Neural progenitor cell (in vitro differentiated cells): ENCODE measurements around the gene GAB1. TPM values are rescaled to one million over a fixed set of nuclear protein-coding genes. Genes with fewer than 3 reads are reported as not detected.

Experiments
- DNase-seq: peaks from one replicate; pipeline ENCODE4 v3.0.0-alpha.2; 2016; ENCODE audit warnings: low spot score
- H2AFZ ChIP-seq: fragments of 200-600 bp; sonication (generic); replicated peaks from 2 replicates; pipeline ENCODE4 v1.6.1; 2016; ENCODE audit warnings: antibody characterized with exemption
- H3F3A ChIP-seq: fragments of 200-600 bp; sonication (generic); 2 replicates; pipeline ENCODE4 v1.6.1; 2016; ENCODE audit warnings: antibody characterized with exemption, low read depth
- H3K27ac ChIP-seq: fragments of 200-600 bp; sonication (generic); 2 replicates; pipeline ENCODE4 v1.5.1; 2016; ENCODE audit warnings: mild to moderate bottlenecking
- H3K27me3 ChIP-seq: fragments of 200-600 bp; sonication (generic); 2 replicates; pipeline ENCODE4 v1.6.1; 2016; ENCODE audit warnings: mild to moderate bottlenecking, moderate library complexity
- H3K36me3 ChIP-seq: fragments of 200-600 bp; sonication (generic); 2 replicates; pipeline ENCODE4 v1.5.1; 2016
- H3K4me1 ChIP-seq: fragments of 200-600 bp; sonication (generic); 2 replicates; pipeline ENCODE4 v1.6.1; 2016; ENCODE audit warnings: mixed run types
- H3K4me2 ChIP-seq: fragments of 200-600 bp; sonication (generic); 2 replicates; pipeline ENCODE4 v1.6.1; 2016
- H3K4me3 ChIP-seq: fragments of 200-600 bp; sonication (generic); 2 replicates; pipeline ENCODE4 v1.5.1; 2016
- H3K79me2 ChIP-seq: fragments of 200-600 bp; sonication (generic); 2 replicates; pipeline ENCODE4 v1.6.1; 2016; ENCODE audit warnings: low read depth
- H3K9ac ChIP-seq: fragments of 200-600 bp; sonication (generic); 2 replicates; pipeline ENCODE4 v1.6.1; 2016
- H3K9me3 ChIP-seq: fragments of 200-600 bp; sonication (generic); 2 replicates; pipeline ENCODE4 v1.5.1; 2016; ENCODE audit warnings: low read depth
- H4K20me1 ChIP-seq: fragments of 200-600 bp; sonication (generic); 2 replicates; pipeline ENCODE4 v1.6.1; 2016; ENCODE audit warnings: low read depth
- H3K27ac Mint-ChIP-seq: 3 replicates; pipeline ENCODE4 v1.8.0; 2021; ENCODE audit warnings: mixed read lengths
- H3K27me3 Mint-ChIP-seq: 2 replicates; pipeline ENCODE4 v1.8.0; 2022; ENCODE audit warnings: low read depth, mild to moderate bottlenecking, inconsistent platforms, moderate library complexity, mixed read lengths; ENCODE audit not compliant: insufficient read depth
- H3K36me3 Mint-ChIP-seq: 3 replicates; pipeline ENCODE4 v1.8.0; 2021; ENCODE audit warnings: mixed read lengths
- H3K4me1 Mint-ChIP-seq: 3 replicates; pipeline ENCODE4 v1.8.0; 2021; ENCODE audit warnings: mixed read lengths
- H3K4me3 Mint-ChIP-seq: 3 replicates; pipeline ENCODE4 v1.8.0; 2021; ENCODE audit warnings: mild to moderate bottlenecking, moderate library complexity, mixed read lengths
- H3K9me3 Mint-ChIP-seq: 3 replicates; pipeline ENCODE4 v1.8.0; 2020; ENCODE audit warnings: mixed read lengths
- EZH2 ChIP-seq: fragments of 200-600 bp; sonication (generic); IDR thresholded peaks from 2 replicates; pipeline ENCODE4 v1.6.1; 2017; ENCODE audit warnings: antibody characterized with exemption, mild to moderate bottlenecking, moderate library complexity
- EZH2phosphoT487 ChIP-seq: fragments of 200-600 bp; sonication (generic); IDR thresholded peaks from 2 replicates; pipeline ENCODE4 v1.6.1; 2017; ENCODE audit warnings: antibody characterized with exemption
- total RNA-seq: library from RNA; depleted of rRNA; stranded (reverse); fragments of >200 nt; gene quantifications from 2 replicates; pipeline ENCODE4 v1.2.3, GENCODE V29; 2015; ENCODE audit warnings: low replicate concordance
- TF ChIP-seq, protein P1 (sequence below): fragments of 200-600 bp; sonication (generic); IDR thresholded peaks from 2 replicates; pipeline ENCODE4 v1.5.1; 2017; ENCODE audit warnings: antibody characterized with exemption, mild to moderate bottlenecking

The GAB1 gene
- total RNA-seq, 1 donor from 2014 or later = 31.3 TPM

DNA sequence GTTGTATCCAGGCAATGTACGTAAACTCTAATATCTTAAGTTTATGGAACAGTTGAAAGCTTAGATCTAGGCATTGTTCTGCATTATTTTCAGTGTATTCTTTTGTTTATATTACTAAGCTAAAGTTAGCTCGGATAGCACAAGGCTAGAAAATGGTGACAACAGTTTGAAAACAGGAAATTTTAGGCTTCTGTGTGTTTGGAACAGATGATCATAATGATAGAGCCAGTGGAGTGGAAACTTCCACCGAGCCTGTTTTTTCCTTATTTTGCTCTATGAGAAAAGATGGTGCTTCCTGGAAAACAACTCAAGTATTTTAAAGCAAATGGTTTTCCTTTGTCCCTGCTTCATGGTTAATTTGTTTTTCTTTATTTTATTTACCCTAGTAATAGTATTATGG, 70.8 kb downstream of the GAB1 start:
- Histone ChIP-seq H3K4me2 (no peak overlapping the region), H3K27ac (no peak overlapping the region), H3K4me3 (no peak overlapping the region), H3K79me2 (peaks cover 19% of the 10 kb centered on the region), H3K9ac (no peak overlapping the region), H2AFZ (no peak overlapping the region), H3K9me3 (no peaks in the 10 kb centered on the region), H4K20me1 (no peaks in the 10 kb centered on the region), H3K36me3 (no peaks in the 10 kb centered on the region), H3K4me1 (peaks cover 15% of the 10 kb centered on the region), H3K27me3 (no peaks in the 10 kb centered on the region), H3F3A (no peaks in the 10 kb centered on the region)
- DNase-seq = no peak
- Mint-ChIP-seq H3K4me3 (no peak overlapping the region), H3K27me3 (no peaks in the 10 kb centered on the region), H3K4me1 (peaks cover 16% of the 10 kb centered on the region), H3K36me3 (no peaks in the 10 kb centered on the region), H3K9me3 (no peaks in the 10 kb centered on the region), H3K27ac (no peak overlapping the region)
- TF ChIP-seq, protein P1, sequence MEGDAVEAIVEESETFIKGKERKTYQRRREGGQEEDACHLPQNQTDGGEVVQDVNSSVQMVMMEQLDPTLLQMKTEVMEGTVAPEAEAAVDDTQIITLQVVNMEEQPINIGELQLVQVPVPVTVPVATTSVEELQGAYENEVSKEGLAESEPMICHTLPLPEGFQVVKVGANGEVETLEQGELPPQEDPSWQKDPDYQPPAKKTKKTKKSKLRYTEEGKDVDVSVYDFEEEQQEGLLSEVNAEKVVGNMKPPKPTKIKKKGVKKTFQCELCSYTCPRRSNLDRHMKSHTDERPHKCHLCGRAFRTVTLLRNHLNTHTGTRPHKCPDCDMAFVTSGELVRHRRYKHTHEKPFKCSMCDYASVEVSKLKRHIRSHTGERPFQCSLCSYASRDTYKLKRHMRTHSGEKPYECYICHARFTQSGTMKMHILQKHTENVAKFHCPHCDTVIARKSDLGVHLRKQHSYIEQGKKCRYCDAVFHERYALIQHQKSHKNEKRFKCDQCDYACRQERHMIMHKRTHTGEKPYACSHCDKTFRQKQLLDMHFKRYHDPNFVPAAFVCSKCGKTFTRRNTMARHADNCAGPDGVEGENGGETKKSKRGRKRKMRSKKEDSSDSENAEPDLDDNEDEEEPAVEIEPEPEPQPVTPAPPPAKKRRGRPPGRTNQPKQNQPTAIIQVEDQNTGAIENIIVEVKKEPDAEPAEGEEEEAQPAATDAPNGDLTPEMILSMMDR = no peak
- TF ChIP-seq EZH2 = no peak
- TF ChIP-seq EZH2phosphoT487 = no peak

DNA sequence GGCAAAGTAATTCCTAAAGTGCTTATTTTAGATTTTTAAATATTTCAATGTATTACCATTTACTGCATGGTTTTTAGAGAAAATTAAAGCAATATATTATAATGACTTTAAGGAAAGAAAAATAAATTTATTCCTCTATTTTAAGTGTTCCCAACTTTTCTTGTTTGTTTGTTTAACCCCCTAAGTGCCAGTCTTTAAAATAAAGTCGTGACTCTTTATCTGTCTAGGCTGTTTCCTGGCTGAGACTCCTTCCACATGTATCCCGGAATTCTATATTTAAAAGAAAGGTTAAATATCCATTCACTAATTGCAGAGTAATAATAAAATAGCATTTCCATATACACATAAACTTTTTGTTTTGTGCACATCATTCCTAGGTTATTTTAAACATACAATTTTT, 71.2 kb downstream of the GAB1 start:
- Histone ChIP-seq H4K20me1 (no peaks in the 10 kb centered on the region), H3K9ac (no peak overlapping the region), H3K9me3 (no peaks in the 10 kb centered on the region), H3K4me3 (no peak overlapping the region), H2AFZ (no peak overlapping the region), H3K4me2 (no peak overlapping the region), H3K4me1 (peaks cover 15% of the 10 kb centered on the region), H3K27me3 (no peaks in the 10 kb centered on the region), H3K27ac (no peak overlapping the region), H3F3A (no peaks in the 10 kb centered on the region), H3K36me3 (no peaks in the 10 kb centered on the region), H3K79me2 (peaks cover 19% of the 10 kb centered on the region)
- no peaks in the 10 kb centered on the region for H3K36me3 Mint-ChIP-seq
- no peak overlapping the region for H3K27ac Mint-ChIP-seq
- H3K4me3 Mint-ChIP-seq = no peak overlapping the region
- no peak for DNase-seq
- no peaks in the 10 kb centered on the region for H3K27me3 Mint-ChIP-seq
- H3K9me3 Mint-ChIP-seq = no peaks in the 10 kb centered on the region
- TF ChIP-seq, protein P1 = no peak
- no peak for TF ChIP-seq EZH2
- TF ChIP-seq EZH2phosphoT487 = no peak
- peaks cover 16% of the 10 kb centered on the region for H3K4me1 Mint-ChIP-seq

DNA sequence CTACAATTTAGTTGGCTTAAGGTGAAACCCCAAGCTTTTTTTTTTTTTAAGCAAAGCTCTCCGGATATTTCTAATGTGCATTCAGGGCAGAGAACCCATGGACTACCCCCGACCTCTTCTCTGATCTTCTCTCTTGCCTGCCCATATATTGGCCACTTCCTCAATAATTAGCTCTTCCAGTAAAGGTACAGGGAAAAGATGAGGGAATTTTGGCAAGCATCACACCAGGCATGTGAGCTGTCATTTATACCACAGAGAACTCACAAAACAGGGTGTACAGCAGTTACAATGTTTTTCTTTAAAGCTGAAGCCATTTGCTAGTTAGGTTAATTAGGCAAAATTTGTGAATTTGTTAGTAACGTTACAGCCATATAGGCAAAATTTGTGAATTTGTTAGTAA, 73.3 kb downstream of the GAB1 start:
- no peak for DNase-seq
- Histone ChIP-seq H3K79me2 (peaks cover 19% of the 10 kb centered on the region), H3K36me3 (no peaks in the 10 kb centered on the region), H3K4me3 (no peak overlapping the region), H3K27me3 (no peaks in the 10 kb centered on the region), H2AFZ (no peak overlapping the region), H3K9ac (no peak overlapping the region), H3K4me2 (no peak overlapping the region), H3K4me1 (peaks cover 15% of the 10 kb centered on the region), H3K9me3 (no peaks in the 10 kb centered on the region), H4K20me1 (peaks cover 3% of the 10 kb centered on the region), H3K27ac (no peak overlapping the region), H3F3A (no peaks in the 10 kb centered on the region)
- no peaks in the 10 kb centered on the region for H3K27me3 Mint-ChIP-seq
- H3K4me1 Mint-ChIP-seq = peaks cover 16% of the 10 kb centered on the region
- no peak overlapping the region for H3K27ac Mint-ChIP-seq
- TF ChIP-seq, protein P1 = no peak
- TF ChIP-seq EZH2 = no peak
- TF ChIP-seq EZH2phosphoT487 = no peak
- H3K4me3 Mint-ChIP-seq = no peak overlapping the region
- no peaks in the 10 kb centered on the region for H3K36me3 Mint-ChIP-seq
- no peaks in the 10 kb centered on the region for H3K9me3 Mint-ChIP-seq
